GM23338 (cell line): ENCODE data around the gene CARF. TPM values are rescaled to one million over a fixed set of nuclear protein-coding genes. Genes with fewer than 3 reads are reported as not detected.
"Not testable (repeated sequence)": the region's sequence is repeated elsewhere in the genome, so short reads cannot be mapped to it uniquely, and the experiment has no call there.

ENCODE experiments used
- ATAC-seq: fragments of 200-7000 bp; cut with Tn5 transposase; 3 replicates; pipeline ENCODE4 v1.9.1; 2020
- DNase-seq: peaks from one replicate; pipeline ENCODE4 v3.0.0-alpha.2; 2015; ENCODE audit warnings: low spot score
- H2AFZ ChIP-seq: fragments of 200-600 bp; sonication (generic); 2 replicates; pipeline ENCODE4 v1.8.0; 2016; ENCODE audit warnings: antibody characterized with exemption, mild to moderate bottlenecking, moderate library complexity
- H3F3A ChIP-seq: fragments of 200-600 bp; sonication (generic); replicated peaks from 2 replicates; pipeline ENCODE4 v1.8.0; 2017; ENCODE audit warnings: antibody characterized with exemption, mixed run types, low read depth
- H3K27ac ChIP-seq: fragments of 200-600 bp; sonication (generic); 2 replicates; pipeline ENCODE4 v1.6.1; 2016; ENCODE audit warnings: low read depth
- H3K27me3 ChIP-seq: fragments of 200-600 bp; sonication (generic); 2 replicates; pipeline ENCODE4 v1.8.0; 2016; ENCODE audit warnings: mild to moderate bottlenecking, mixed run types, moderate library complexity; ENCODE audit not compliant: insufficient read depth
- H3K36me3 ChIP-seq: fragments of 200-600 bp; sonication (generic); 2 replicates; pipeline ENCODE4 v1.8.0; 2016; ENCODE audit warnings: mild to moderate bottlenecking; ENCODE audit not compliant: insufficient read depth
- H3K4me1 ChIP-seq: fragments of 200-600 bp; sonication (generic); 2 replicates; pipeline ENCODE4 v1.8.0; 2016; ENCODE audit warnings: mild to moderate bottlenecking, moderate library complexity; ENCODE audit not compliant: insufficient read depth
- H3K4me2 ChIP-seq: fragments of 200-600 bp; sonication (generic); 2 replicates; pipeline ENCODE4 v1.7.1; 2017; ENCODE audit warnings: mixed run types
- H3K4me3 ChIP-seq: fragments of 200-600 bp; sonication (generic); 2 replicates; pipeline ENCODE4 v1.6.1; 2016; ENCODE audit warnings: mixed run types
- H3K79me2 ChIP-seq: fragments of 200-600 bp; sonication (generic); replicated peaks from 2 replicates; pipeline ENCODE4 v1.8.0; 2017; ENCODE audit warnings: mild to moderate bottlenecking; ENCODE audit not compliant: insufficient read depth
- H3K9me2 ChIP-seq: fragments of 200-600 bp; sonication (generic); 2 replicates; pipeline ENCODE4 v1.8.0; 2017; ENCODE audit not compliant: insufficient read depth
- H4K20me1 ChIP-seq: fragments of 200-600 bp; sonication (generic); replicated peaks from 2 replicates; pipeline ENCODE4 v1.8.0; 2017; ENCODE audit warnings: mild to moderate bottlenecking; ENCODE audit not compliant: insufficient read depth
- H3K27ac Mint-ChIP-seq: 2 replicates; pipeline ENCODE4 v1.8.0; 2020; ENCODE audit warnings: inconsistent platforms, mild to moderate bottlenecking, moderate library complexity, mixed read lengths
- H3K27me3 Mint-ChIP-seq: 3 replicates; pipeline ENCODE4 v1.8.0; 2022; ENCODE audit warnings: low read depth, mild to moderate bottlenecking, moderate library complexity, mixed read lengths, inconsistent platforms; ENCODE audit not compliant: insufficient read depth, poor library complexity
- H3K36me3 Mint-ChIP-seq: 3 replicates; pipeline ENCODE4 v1.8.0; 2021; ENCODE audit warnings: low read depth, mild to moderate bottlenecking, inconsistent platforms, moderate library complexity, mixed read lengths
- H3K4me1 Mint-ChIP-seq: 3 replicates; pipeline ENCODE4 v1.8.0; 2020; ENCODE audit warnings: mild to moderate bottlenecking, inconsistent platforms, mixed read lengths
- H3K4me3 Mint-ChIP-seq: 3 replicates; pipeline ENCODE4 v1.8.0; 2021; ENCODE audit warnings: moderate library complexity, mild to moderate bottlenecking, inconsistent platforms, mixed read lengths
- H3K9me3 Mint-ChIP-seq: 3 replicates; pipeline ENCODE4 v1.8.0; 2020; ENCODE audit warnings: moderate library complexity, mild to moderate bottlenecking, inconsistent platforms, mixed read lengths
- CREB1 ChIP-seq: fragments of 250-450 bp; sonication (Bioruptor Pico); IDR thresholded peaks from 2 replicates; pipeline ENCODE4 v1.5.0; 2020; ENCODE audit warnings: low read depth, mild to moderate bottlenecking, moderate library complexity
- EZH2phosphoT487 ChIP-seq: fragments of 200-600 bp; sonication (generic); IDR thresholded peaks from one replicate; pipeline ENCODE4 v1.8.1; 2018; ENCODE audit warnings: antibody characterized with exemption; ENCODE audit not compliant: unreplicated experiment
- JUNB ChIP-seq: IDR thresholded peaks from one replicate; pipeline ENCODE4 v1.6.1; 2016; ENCODE audit warnings: antibody characterized with exemption; ENCODE audit not compliant: unreplicated experiment
- POLR2AphosphoS5 ChIP-seq: IDR thresholded peaks from 2 replicates; pipeline ENCODE4 v1.6.1; 2016; ENCODE audit warnings: antibody characterized with exemption, low read depth
- STAT1 ChIP-seq: IDR thresholded peaks from one replicate; pipeline ENCODE4 v1.6.1; 2016; ENCODE audit warnings: antibody characterized with exemption; ENCODE audit not compliant: unreplicated experiment
- ZNF114 ChIP-seq: fragments of 250-450 bp; sonication (Bioruptor Pico); IDR thresholded peaks from 2 replicates; pipeline ENCODE4 v1.5.0; 2020; ENCODE audit warnings: mild to moderate bottlenecking, moderate library complexity
- ZNF331 ChIP-seq: fragments of 250-450 bp; sonication (Bioruptor Pico); IDR thresholded peaks from 2 replicates; pipeline ENCODE4 v1.5.0; 2020; ENCODE audit warnings: low read depth, mild to moderate bottlenecking, moderate library complexity
- polyA plus RNA-seq: library from polyadenylated mRNA; unstranded; fragments of >200 nt; fragmentation: Nextera tagmentation; extraction: Ambion mirVana; gene quantifications from 2 replicates; pipeline ENCODE4 v1.2.1, GENCODE V29; 2016
- total RNA-seq: library from RNA; depleted of rRNA; stranded (reverse); fragments of >200 nt; shearing (Covaris generic); gene quantifications from 2 replicates; pipeline ENCODE4 v1.2.3, GENCODE V29; 2014
- TF ChIP-seq, protein P1 (sequence below): IDR thresholded peaks from one replicate; pipeline ENCODE4 v1.6.1; 2018; ENCODE audit warnings: antibody characterized with exemption; ENCODE audit not compliant: unreplicated experiment
- TF ChIP-seq, protein P2 (sequence below): IDR thresholded peaks from 2 replicates; pipeline ENCODE4 v1.6.1; 2016; ENCODE audit warnings: antibody characterized with exemption
- TF ChIP-seq, protein P3 (sequence below): fragments of 250-450 bp; sonication (Bioruptor Pico); IDR thresholded peaks from 2 replicates; pipeline ENCODE4 v1.5.0; 2020; ENCODE audit warnings: mild to moderate bottlenecking, moderate library complexity
- TF ChIP-seq, protein P4 (sequence below), 2 experiments: fragments of 200-600 bp in 1 of 2; sonication (generic) in 1 of 2; conservative IDR thresholded peaks; 2 replicates each; pipeline versions ENCODE4 v1.5.1 to v1.6.1; 2016 to 2017; ENCODE audit warnings: antibody characterized with exemption in 2 of 2, low read depth in 2 of 2, mild to moderate bottlenecking in 2 of 2, moderate library complexity in 1 of 2

CARF gene
- total and polyA plus RNA-seq, 2 experiments from 2014 or later: 1.7 to 3.3 TPM

DNA sequence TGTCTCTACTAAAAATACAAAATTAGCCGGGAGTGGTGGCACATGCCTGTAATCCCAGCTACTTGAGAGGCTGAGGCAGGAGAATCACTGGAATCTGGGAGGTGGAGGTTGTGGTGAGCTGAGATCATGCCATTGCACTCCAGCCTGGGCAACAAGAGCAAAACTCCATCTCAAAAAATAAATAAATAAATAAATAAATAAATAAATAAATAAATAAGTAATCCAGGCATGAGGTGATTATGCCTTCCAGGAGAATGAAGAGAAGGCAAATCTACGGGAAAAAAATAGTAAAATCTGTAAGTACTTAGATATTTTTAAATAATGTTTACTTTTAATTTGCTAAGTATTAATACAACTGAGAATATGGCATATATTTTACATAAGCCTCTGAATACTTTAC is 57.3 kb downstream of the CARF start:
- H3K27ac ChIP-seq, H3K79me2 ChIP-seq, H3K36me3 ChIP-seq, H3K27ac Mint-ChIP-seq, H3K4me2 ChIP-seq, ATAC-seq, H3K27me3 ChIP-seq, H3F3A ChIP-seq, DNase-seq, H3K4me1 Mint-ChIP-seq, H3K9me2 ChIP-seq, H3K9me3 Mint-ChIP-seq, H2AFZ ChIP-seq, H3K4me3 ChIP-seq, H3K4me1 ChIP-seq, H3K4me3 Mint-ChIP-seq, H3K27me3 Mint-ChIP-seq, H3K36me3 Mint-ChIP-seq, H4K20me1 ChIP-seq: not testable (repeated sequence)

DNA sequence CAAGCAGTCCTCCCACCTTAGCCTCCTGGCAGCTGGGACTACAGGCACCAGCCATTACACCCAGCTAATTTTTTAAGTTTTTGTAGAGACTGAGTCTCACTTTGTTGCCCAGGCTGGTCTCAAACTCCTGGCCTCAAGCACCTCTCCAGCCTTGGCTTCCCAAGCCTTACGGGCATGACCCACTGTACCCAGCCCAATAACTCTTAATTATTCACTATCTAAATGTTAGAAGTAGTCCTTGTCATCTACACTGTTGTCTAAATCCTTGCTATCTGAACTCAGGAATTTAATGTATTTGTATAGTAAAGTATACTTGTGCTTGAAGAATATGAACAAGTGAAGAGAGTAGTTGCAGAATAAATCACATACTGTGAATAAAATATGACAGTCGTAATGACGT is 64.7 kb downstream of the CARF start:
- Histone ChIP-seq H3K4me1 (no peaks in the 10 kb centered on the region), H3K27ac (no peak overlapping the region), H3K27me3 (no peaks in the 10 kb centered on the region), H3K79me2 (no peaks in the 10 kb centered on the region), H3K9me2 (peaks cover 7% of the 10 kb centered on the region; the same call in 1 of the 2 replicates), H3K4me3 (no peak overlapping the region), H2AFZ (no peak overlapping the region), H3K36me3 (no peaks in the 10 kb centered on the region), H3F3A (no peaks in the 10 kb centered on the region), H4K20me1 (no peaks in the 10 kb centered on the region), H3K4me2 (no peak overlapping the region)
- Mint-ChIP-seq H3K27ac (no peak overlapping the region), H3K27me3 (peaks cover 2% of the 10 kb centered on the region), H3K9me3 (peaks cover 13% of the 10 kb centered on the region), H3K4me3 (no peak overlapping the region), H3K36me3 (peaks cover 15% of the 10 kb centered on the region), H3K4me1 (no peaks in the 10 kb centered on the region)
- no peak for DNase-seq
- no peak for ATAC-seq
- TF ChIP-seq, protein P1, sequence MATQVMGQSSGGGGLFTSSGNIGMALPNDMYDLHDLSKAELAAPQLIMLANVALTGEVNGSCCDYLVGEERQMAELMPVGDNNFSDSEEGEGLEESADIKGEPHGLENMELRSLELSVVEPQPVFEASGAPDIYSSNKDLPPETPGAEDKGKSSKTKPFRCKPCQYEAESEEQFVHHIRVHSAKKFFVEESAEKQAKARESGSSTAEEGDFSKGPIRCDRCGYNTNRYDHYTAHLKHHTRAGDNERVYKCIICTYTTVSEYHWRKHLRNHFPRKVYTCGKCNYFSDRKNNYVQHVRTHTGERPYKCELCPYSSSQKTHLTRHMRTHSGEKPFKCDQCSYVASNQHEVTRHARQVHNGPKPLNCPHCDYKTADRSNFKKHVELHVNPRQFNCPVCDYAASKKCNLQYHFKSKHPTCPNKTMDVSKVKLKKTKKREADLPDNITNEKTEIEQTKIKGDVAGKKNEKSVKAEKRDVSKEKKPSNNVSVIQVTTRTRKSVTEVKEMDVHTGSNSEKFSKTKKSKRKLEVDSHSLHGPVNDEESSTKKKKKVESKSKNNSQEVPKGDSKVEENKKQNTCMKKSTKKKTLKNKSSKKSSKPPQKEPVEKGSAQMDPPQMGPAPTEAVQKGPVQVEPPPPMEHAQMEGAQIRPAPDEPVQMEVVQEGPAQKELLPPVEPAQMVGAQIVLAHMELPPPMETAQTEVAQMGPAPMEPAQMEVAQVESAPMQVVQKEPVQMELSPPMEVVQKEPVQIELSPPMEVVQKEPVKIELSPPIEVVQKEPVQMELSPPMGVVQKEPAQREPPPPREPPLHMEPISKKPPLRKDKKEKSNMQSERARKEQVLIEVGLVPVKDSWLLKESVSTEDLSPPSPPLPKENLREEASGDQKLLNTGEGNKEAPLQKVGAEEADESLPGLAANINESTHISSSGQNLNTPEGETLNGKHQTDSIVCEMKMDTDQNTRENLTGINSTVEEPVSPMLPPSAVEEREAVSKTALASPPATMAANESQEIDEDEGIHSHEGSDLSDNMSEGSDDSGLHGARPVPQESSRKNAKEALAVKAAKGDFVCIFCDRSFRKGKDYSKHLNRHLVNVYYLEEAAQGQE: no peak
- TF ChIP-seq STAT1 (no peak), CREB1 (CRISPR knock-in tag) (no peak), JUNB (no peak), ZNF114 (CRISPR knock-in tag) (no peak), POLR2AphosphoS5 (no peak), EZH2phosphoT487 (no peak), ZNF331 (CRISPR knock-in tag) (no peak)
- TF ChIP-seq, protein P2, sequence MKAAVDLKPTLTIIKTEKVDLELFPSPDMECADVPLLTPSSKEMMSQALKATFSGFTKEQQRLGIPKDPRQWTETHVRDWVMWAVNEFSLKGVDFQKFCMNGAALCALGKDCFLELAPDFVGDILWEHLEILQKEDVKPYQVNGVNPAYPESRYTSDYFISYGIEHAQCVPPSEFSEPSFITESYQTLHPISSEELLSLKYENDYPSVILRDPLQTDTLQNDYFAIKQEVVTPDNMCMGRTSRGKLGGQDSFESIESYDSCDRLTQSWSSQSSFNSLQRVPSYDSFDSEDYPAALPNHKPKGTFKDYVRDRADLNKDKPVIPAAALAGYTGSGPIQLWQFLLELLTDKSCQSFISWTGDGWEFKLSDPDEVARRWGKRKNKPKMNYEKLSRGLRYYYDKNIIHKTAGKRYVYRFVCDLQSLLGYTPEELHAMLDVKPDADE: no peak
- TF ChIP-seq, protein P3, sequence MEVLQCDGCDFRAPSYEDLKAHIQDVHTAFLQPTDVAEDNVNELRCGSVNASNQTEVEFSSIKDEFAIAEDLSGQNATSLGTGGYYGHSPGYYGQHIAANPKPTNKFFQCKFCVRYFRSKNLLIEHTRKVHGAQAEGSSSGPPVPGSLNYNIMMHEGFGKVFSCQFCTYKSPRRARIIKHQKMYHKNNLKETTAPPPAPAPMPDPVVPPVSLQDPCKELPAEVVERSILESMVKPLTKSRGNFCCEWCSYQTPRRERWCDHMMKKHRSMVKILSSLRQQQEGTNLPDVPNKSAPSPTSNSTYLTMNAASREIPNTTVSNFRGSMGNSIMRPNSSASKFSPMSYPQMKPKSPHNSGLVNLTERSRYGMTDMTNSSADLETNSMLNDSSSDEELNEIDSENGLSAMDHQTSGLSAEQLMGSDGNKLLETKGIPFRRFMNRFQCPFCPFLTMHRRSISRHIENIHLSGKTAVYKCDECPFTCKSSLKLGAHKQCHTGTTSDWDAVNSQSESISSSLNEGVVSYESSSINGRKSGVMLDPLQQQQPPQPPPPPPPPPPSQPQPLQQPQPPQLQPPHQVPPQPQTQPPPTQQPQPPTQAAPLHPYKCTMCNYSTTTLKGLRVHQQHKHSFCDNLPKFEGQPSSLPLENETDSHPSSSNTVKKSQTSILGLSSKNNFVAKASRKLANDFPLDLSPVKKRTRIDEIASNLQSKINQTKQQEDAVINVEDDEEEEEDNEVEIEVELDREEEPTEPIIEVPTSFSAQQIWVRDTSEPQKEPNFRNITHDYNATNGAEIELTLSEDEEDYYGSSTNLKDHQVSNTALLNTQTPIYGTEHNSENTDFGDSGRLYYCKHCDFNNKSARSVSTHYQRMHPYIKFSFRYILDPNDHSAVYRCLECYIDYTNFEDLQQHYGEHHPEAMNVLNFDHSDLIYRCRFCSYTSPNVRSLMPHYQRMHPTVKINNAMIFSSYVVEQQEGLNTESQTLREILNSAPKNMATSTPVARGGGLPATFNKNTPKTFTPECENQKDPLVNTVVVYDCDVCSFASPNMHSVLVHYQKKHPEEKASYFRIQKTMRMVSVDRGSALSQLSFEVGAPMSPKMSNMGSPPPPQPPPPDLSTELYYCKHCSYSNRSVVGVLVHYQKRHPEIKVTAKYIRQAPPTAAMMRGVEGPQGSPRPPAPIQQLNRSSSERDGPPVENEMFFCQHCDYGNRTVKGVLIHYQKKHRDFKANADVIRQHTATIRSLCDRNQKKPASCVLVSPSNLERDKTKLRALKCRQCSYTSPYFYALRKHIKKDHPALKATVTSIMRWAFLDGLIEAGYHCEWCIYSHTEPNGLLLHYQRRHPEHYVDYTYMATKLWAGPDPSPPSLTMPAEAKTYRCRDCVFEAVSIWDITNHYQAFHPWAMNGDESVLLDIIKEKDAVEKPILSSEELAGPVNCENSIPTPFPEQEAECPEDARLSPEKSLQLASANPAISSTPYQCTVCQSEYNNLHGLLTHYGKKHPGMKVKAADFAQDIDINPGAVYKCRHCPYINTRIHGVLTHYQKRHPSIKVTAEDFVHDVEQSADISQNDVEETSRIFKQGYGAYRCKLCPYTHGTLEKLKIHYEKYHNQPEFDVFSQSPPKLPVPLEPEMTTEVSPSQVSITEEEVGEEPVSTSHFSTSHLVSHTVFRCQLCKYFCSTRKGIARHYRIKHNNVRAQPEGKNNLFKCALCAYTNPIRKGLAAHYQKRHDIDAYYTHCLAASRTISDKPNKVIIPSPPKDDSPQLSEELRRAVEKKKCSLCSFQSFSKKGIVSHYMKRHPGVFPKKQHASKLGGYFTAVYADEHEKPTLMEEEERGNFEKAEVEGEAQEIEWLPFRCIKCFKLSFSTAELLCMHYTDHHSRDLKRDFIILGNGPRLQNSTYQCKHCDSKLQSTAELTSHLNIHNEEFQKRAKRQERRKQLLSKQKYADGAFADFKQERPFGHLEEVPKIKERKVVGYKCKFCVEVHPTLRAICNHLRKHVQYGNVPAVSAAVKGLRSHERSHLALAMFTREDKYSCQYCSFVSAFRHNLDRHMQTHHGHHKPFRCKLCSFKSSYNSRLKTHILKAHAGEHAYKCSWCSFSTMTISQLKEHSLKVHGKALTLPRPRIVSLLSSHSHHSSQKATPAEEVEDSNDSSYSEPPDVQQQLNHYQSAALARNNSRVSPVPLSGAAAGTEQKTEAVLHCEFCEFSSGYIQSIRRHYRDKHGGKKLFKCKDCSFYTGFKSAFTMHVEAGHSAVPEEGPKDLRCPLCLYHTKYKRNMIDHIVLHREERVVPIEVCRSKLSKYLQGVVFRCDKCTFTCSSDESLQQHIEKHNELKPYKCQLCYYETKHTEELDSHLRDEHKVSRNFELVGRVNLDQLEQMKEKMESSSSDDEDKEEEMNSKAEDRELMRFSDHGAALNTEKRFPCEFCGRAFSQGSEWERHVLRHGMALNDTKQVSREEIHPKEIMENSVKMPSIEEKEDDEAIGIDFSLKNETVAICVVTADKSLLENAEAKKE (CRISPR knock-in tag): no peak
- TF ChIP-seq, protein P4, sequence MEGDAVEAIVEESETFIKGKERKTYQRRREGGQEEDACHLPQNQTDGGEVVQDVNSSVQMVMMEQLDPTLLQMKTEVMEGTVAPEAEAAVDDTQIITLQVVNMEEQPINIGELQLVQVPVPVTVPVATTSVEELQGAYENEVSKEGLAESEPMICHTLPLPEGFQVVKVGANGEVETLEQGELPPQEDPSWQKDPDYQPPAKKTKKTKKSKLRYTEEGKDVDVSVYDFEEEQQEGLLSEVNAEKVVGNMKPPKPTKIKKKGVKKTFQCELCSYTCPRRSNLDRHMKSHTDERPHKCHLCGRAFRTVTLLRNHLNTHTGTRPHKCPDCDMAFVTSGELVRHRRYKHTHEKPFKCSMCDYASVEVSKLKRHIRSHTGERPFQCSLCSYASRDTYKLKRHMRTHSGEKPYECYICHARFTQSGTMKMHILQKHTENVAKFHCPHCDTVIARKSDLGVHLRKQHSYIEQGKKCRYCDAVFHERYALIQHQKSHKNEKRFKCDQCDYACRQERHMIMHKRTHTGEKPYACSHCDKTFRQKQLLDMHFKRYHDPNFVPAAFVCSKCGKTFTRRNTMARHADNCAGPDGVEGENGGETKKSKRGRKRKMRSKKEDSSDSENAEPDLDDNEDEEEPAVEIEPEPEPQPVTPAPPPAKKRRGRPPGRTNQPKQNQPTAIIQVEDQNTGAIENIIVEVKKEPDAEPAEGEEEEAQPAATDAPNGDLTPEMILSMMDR (conservative IDR thresholded peaks at IDR 0.05; ENCODE audit: low read depth in 2 of 2): no peak
